Naive B cell (primary cell): ENCODE results near the gene COL24A1. TPM values are rescaled to one million over a fixed set of nuclear protein-coding genes. Genes with fewer than 3 reads are reported as not detected.
"Not testable (repeated sequence)": the region's sequence is repeated elsewhere in the genome, so short reads cannot be mapped to it uniquely, and the experiment has no call there.

Source experiments
- ATAC-seq, 2 donors: fragments of 150-1000 bp; cut with Tn5 transposase; 2 replicates each; pipeline ENCODE4 v1.10.0; 2021; ENCODE audit warnings: low read depth in 2 of 2, mild to moderate bottlenecking in 2 of 2, moderate library complexity in 2 of 2
- DNase-seq: peaks from one replicate; pipeline ENCODE4 v3.0.0; 2022
- H3K27ac Mint-ChIP-seq, 6 donors: one replicate each; pipeline ENCODE4 v1.8.0; 2020 to 2022; ENCODE audit warnings: mild to moderate bottlenecking in 6 of 6, mixed read lengths in 6 of 6, moderate library complexity in 5 of 6, inconsistent platforms in 2 of 6
- H3K27me3 Mint-ChIP-seq, 3 donors: one replicate each; pipeline ENCODE4 v1.8.0; 2021 to 2022; ENCODE audit warnings: mixed read lengths in 3 of 3, mild to moderate bottlenecking in 1 of 3
- H3K36me3 Mint-ChIP-seq, 2 donors: one replicate each; pipeline ENCODE4 v1.8.0; 2020 to 2022; ENCODE audit warnings: mixed read lengths in 2 of 2, inconsistent platforms in 1 of 2, mild to moderate bottlenecking in 1 of 2
- H3K4me1 Mint-ChIP-seq, 3 donors: one replicate each; pipeline ENCODE4 v1.8.0; 2020 to 2022; ENCODE audit warnings: mixed read lengths in 3 of 3, inconsistent platforms in 1 of 3, mild to moderate bottlenecking in 1 of 3, moderate library complexity in 1 of 3
- H3K4me3 Mint-ChIP-seq, 8 donors: one replicate each; pipeline ENCODE4 v1.8.0; 2020 to 2022; ENCODE audit warnings: mild to moderate bottlenecking in 8 of 8, mixed read lengths in 8 of 8, moderate library complexity in 8 of 8, inconsistent platforms in 2 of 8
- H3K9me3 Mint-ChIP-seq, 7 donors: one replicate each; pipeline ENCODE4 v1.8.0; 2020 to 2022; ENCODE audit warnings: mixed read lengths in 7 of 7, mild to moderate bottlenecking in 5 of 7, inconsistent platforms in 2 of 7, moderate library complexity in 1 of 7
- polyA plus RNA-seq, 6 donors: library from polyadenylated mRNA; unstranded; fragments of 300-500 nt; fragmentation: Illumina TruSeq; gene quantifications; one replicate each; pipeline ENCODE4 v1.2.3, GENCODE V29; 2021; ENCODE audit warnings: low read depth in 6 of 6

COL24A1 gene
- polyA plus RNA-seq, 6 donors from 2014 or later, result not detected

DNA sequence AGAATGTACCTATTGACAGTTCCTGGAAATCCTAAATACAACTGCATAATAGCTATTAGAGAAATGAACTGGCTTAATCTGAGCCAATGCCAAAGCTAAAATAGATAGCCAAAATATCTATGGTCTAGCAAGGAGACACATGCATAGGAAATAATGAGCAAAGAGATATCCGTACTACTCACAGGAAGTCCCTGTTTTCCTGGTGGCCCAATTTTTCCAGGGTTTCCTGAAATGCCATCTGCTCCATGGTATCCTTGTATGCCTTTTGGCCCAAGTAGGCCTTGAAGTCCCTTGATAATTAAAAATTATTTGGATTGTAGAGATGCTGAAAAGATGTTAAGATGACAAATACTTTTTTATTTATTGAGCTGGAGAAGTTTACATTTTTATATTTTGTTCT, 340.0 kb downstream of the COL24A1 start:
- H3K9me3 Mint-ChIP-seq, result peaks cover 0 to 4% (median 0%) of the 10 kb centered on the region in 7 donors
- H3K4me3 Mint-ChIP-seq, result no peak overlapping the region
- H3K27me3 Mint-ChIP-seq, result no peaks in the 10 kb centered on the region

DNA sequence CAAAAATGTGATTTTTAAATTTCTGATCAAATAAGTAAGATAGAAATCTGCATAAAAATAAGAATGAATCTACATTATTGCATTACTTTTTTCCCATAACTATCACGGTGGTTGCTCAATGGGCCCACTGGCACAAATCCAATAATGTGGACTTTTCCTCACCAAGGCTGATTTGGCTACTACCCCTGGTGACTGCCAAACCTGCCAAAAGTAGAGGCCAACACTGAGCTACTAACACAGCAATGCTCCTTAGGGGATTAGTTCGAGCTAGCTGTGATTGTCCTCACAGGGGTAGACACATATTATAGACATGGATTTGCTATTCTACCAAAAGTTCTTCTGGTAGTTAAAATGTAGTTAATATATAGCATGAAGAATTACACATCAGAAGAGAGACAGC, 340.7 kb downstream of the COL24A1 start:
- Mint-ChIP-seq H3K27me3 (no peaks in the 10 kb centered on the region), H3K4me1 (no peaks in the 10 kb centered on the region)

More for the DNA sequence above, 340.0 kb downstream of the COL24A1 start:
- no peaks in the 10 kb centered on the region for H3K4me1 Mint-ChIP-seq
- H3K27ac Mint-ChIP-seq, result no peak overlapping the region
- no peak for ATAC-seq
- no peak for DNase-seq
- H3K36me3 Mint-ChIP-seq, result no peaks in the 10 kb centered on the region

DNA sequence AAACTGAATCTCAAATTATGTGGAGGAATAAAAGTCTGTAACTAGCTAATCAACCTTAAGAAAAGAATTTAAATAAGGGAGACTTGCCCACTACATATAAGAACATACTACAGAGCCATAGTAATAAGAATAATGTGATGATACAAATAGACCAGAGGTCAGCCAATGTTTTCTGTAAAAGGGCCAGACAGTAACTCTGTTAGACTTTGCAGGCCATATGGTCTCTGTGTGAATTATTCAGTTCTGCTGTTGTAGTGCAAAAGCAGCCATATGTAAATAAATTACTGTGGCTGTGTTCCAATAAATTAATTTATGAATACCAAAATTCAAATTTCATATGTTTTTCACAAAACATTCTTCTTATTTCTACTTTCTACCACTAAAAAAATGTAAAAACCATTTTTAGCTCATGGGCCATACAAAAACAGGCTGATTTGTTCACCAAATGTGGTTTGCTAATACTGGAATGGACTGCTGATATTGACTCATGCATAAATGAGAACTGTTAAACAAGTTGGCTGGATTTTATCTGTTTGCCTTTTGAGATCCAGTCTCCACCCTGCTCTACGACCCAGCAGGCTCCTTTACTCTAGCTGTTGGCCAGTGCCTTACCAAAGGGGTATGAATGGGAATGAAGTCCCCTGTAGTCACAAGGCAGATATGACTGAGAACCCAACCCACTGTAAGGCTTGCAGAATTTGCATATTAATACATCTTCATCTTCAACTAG, 350.2 kb downstream of the COL24A1 start:
- Mint-ChIP-seq H3K27ac (no peak overlapping the region), H3K4me3 (no peak overlapping the region), H3K36me3 (no peaks in the 10 kb centered on the region), H3K9me3 (peaks cover 0 to 13% (median 2%) of the 10 kb centered on the region in 7 donors), H3K4me1 (no peaks in the 10 kb centered on the region), H3K27me3 (no peaks in the 10 kb centered on the region)
- DNase-seq (no peak), ATAC-seq (no peak)

More for the DNA sequence above, 340.7 kb downstream of the COL24A1 start:
- H3K4me3 Mint-ChIP-seq, result no peak overlapping the region
- H3K9me3 Mint-ChIP-seq, result peaks cover 0 to 4% (median 0%) of the 10 kb centered on the region in 7 donors
- DNase-seq (no peak), ATAC-seq (no peak)
- no peaks in the 10 kb centered on the region for H3K36me3 Mint-ChIP-seq
- no peak overlapping the region for H3K27ac Mint-ChIP-seq

DNA sequence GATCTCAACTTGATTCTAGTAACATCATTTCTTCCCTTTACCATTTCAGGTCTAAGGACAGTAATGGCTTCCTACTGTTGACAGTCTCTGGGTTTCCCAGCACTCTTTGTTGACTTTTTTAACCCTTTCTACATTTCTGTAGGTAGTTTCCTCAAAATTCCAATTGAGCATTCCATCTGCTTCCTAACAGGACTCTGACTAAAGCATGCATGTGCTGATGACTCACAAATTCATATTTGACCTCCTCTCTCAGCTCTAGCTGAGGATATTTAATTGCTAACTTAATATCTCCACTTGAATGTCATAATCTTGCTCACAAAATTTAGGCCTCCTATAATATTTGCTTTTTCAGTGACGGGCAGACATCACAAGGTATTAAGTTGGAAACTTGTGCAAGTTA, 355.1 kb downstream of the COL24A1 start:
- H3K4me1 Mint-ChIP-seq, result no peaks in the 10 kb centered on the region
- peaks cover 0 to 2% (median 0%) of the 10 kb centered on the region in 7 donors for H3K9me3 Mint-ChIP-seq
- H3K36me3 Mint-ChIP-seq, result no peaks in the 10 kb centered on the region
- DNase-seq (no peak), ATAC-seq (no peak)
- no peaks in the 10 kb centered on the region for H3K27me3 Mint-ChIP-seq
- no peak overlapping the region for H3K4me3 Mint-ChIP-seq
- no peak overlapping the region for H3K27ac Mint-ChIP-seq

GRCh38 chr1:85799737-85800136, 356.8 kb downstream of the COL24A1 start:
- Mint-ChIP-seq H3K27ac (no peak overlapping the region), H3K4me1 (no peaks in the 10 kb centered on the region), H3K4me3 (no peak overlapping the region), H3K27me3 (no peaks in the 10 kb centered on the region), H3K9me3 (peaks cover 0 to 2% (median 0%) of the 10 kb centered on the region in 7 donors), H3K36me3 (no peaks in the 10 kb centered on the region)
- no peak for ATAC-seq
- no peak for DNase-seq

DNA sequence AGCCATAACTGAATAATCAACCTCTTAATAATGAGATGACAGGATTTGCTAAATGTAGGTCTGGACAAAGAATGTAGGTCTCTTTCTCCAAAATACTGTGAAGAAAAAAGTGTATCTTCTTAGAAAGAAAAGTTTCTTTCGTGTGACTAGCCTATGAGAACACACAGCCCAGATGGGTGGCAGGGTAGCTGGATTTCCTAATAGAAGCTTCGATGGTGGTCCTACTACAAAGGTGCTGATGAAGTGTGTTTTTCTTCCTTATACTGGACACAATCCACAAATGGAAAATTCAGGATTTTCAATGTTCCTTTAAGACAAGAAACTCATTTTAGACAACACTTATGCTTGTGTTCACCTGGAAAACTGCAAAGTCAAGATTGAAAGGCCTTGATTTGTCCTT, 358.2 kb downstream of the COL24A1 start:
- Mint-ChIP-seq H3K4me3 (no peak overlapping the region), H3K4me1 (no peaks in the 10 kb centered on the region), H3K36me3 (no peaks in the 10 kb centered on the region), H3K27me3 (no peaks in the 10 kb centered on the region), H3K9me3 (peaks cover 0 to 2% (median 0%) of the 10 kb centered on the region in 7 donors), H3K27ac (peak overlapping the region in 1 of 6 donors; percentile 18)
- no peak for ATAC-seq
- no peak for DNase-seq

DNA sequence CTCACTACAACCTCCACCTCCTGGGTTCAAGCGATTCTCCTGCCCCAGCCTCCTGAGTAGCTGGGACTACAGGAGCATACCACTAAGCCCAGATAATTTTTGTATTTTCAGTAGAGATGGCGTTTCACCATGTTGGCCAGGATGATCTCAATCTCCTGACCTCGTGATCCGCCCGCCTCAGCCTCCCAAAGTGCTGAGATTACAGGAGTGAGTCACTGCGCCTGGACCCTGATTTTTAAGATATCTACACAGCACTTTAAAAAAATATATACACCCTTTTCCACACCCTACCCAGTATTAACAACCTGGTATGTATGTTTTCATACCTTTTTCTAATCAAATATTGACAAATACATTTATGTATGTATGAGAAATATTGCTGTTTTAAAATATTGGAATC, 379.6 kb downstream of the COL24A1 start:
- not testable (repeated sequence) for H3K36me3 Mint-ChIP-seq, H3K27ac Mint-ChIP-seq, H3K27me3 Mint-ChIP-seq, DNase-seq, H3K9me3 Mint-ChIP-seq, ATAC-seq, H3K4me1 Mint-ChIP-seq, H3K4me3 Mint-ChIP-seq

GRCh38 chr1:85762804-85763203, 393.8 kb downstream of the COL24A1 start:
- peak overlapping the region in 1 of 6 donors; percentile 17 for H3K27ac Mint-ChIP-seq
- H3K27me3 Mint-ChIP-seq, result no peaks in the 10 kb centered on the region
- no peak overlapping the region for H3K4me3 Mint-ChIP-seq
- peaks cover 4 to 7% (median 6%) of the 10 kb centered on the region in 3 donors for H3K4me1 Mint-ChIP-seq
- no peaks in the 10 kb centered on the region for H3K9me3 Mint-ChIP-seq
- H3K36me3 Mint-ChIP-seq, result no peaks in the 10 kb centered on the region
- no peak for DNase-seq
- ATAC-seq, result no peak

GRCh38 chr1:85756864-85757263, 399.7 kb downstream of the COL24A1 start:
- no peaks in the 10 kb centered on the region for H3K4me1 Mint-ChIP-seq
- no peaks in the 10 kb centered on the region for H3K27me3 Mint-ChIP-seq
- no peak overlapping the region for H3K4me3 Mint-ChIP-seq
- H3K27ac Mint-ChIP-seq, result no peak overlapping the region
- DNase-seq, result no peak
- H3K36me3 Mint-ChIP-seq, result no peaks in the 10 kb centered on the region
- ATAC-seq, result no peak
- peaks cover 4 to 14% (median 6%) of the 10 kb centered on the region in 7 donors for H3K9me3 Mint-ChIP-seq

- H3K9me3 Mint-ChIP-seq, result peaks cover 0 to 1% (median 0%) of the 10 kb centered on the region in 7 donors
- DNase-seq (no peak), ATAC-seq (no peak)
- no peak overlapping the region for H3K27ac Mint-ChIP-seq
- peaks cover 0 to 12% (median 8%) of the 10 kb centered on the region in 3 donors for H3K27me3 Mint-ChIP-seq
- H3K4me1 Mint-ChIP-seq, result no peaks in the 10 kb centered on the region
- no peaks in the 10 kb centered on the region for H3K36me3 Mint-ChIP-seq
- H3K4me3 Mint-ChIP-seq, result no peak overlapping the region
Measured at GRCh38 chr1:85748120-85748519, 408.5 kb downstream of the COL24A1 start.

- DNase-seq (no peak), ATAC-seq (no peak)
- no peak overlapping the region for H3K4me3 Mint-ChIP-seq
- no peaks in the 10 kb centered on the region for H3K36me3 Mint-ChIP-seq
- no peak overlapping the region for H3K27ac Mint-ChIP-seq
- H3K27me3 Mint-ChIP-seq, result peaks cover 4 to 22% (median 15%) of the 10 kb centered on the region in 3 donors
- no peaks in the 10 kb centered on the region for H3K4me1 Mint-ChIP-seq
- H3K9me3 Mint-ChIP-seq, result peaks cover 0 to 1% (median 0%) of the 10 kb centered on the region in 7 donors
Measured at GRCh38 chr1:85746777-85747176, 409.8 kb downstream of the COL24A1 start.

- Mint-ChIP-seq H3K4me3 (no peak overlapping the region), H3K36me3 (no peaks in the 10 kb centered on the region), H3K27me3 (peaks cover 4 to 22% (median 15%) of the 10 kb centered on the region in 3 donors), H3K9me3 (peaks cover 0 to 1% (median 0%) of the 10 kb centered on the region in 7 donors), H3K4me1 (no peaks in the 10 kb centered on the region), H3K27ac (no peak overlapping the region)
- no peak for ATAC-seq
- DNase-seq, result no peak
Measured at GRCh38 chr1:85743814-85744213, 412.8 kb downstream of the COL24A1 start.

GRCh38 chr1:85734931-85735330, 421.6 kb downstream of the COL24A1 start:
- Mint-ChIP-seq H3K4me3 (no peak overlapping the region), H3K27ac (no peak overlapping the region), H3K9me3 (no peaks in the 10 kb centered on the region), H3K27me3 (no peaks in the 10 kb centered on the region), H3K4me1 (no peaks in the 10 kb centered on the region), H3K36me3 (no peaks in the 10 kb centered on the region)
- no peak for DNase-seq
- no peak for ATAC-seq

DNA sequence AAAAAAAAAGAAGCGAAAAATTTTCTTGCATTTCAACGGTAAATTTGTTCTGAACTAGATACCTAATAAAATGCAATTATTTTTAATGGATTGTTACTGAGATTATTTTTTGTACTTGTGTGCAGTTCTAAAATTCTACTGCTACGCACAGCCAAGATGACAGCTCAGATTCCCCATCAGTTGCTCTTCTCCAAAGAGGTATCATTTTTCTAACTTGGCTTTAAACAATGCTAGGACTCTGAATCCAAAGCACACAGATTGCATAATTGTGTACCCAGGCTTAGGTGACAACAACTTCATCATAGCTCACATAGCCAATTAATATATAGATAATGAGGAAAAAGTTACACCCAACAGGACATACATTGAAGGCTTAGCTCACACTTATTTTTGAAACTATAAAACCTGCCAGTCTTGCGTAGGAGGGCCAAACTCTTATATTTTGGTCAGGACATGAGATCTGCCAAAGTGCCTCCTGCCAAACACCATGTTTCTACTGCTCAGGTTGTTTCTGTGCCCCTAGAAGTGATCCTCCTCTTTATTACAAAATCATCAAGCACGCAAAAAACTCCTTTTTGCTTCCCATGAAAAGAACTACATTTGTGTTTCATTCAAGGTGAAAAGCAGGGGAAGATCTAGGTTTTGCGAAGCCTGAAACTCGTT, 437.8 kb downstream of the COL24A1 start:
- Mint-ChIP-seq H3K27me3 (peaks cover 5 to 19% (median 5%) of the 10 kb centered on the region in 3 donors), H3K36me3 (peaks cover 12 to 21% of the 10 kb centered on the region in 2 donors), H3K4me1 (no peaks in the 10 kb centered on the region), H3K9me3 (peaks cover 4 to 35% (median 26%) of the 10 kb centered on the region in 7 donors), H3K27ac (no peak overlapping the region), H3K4me3 (no peak overlapping the region)
- ATAC-seq (no peak), DNase-seq (no peak)
